8988T (cell line): Measurements from ENCODE around the gene GNG12.

ENCODE experiments used
- DNase-seq: peaks from one replicate; pipeline ENCODE4 v3.0.0; 2011

Gene GNG12

GRCh38 chr1:67696708-67697107, 136.6 kb downstream of the GNG12 start:
- no peak for DNase-seq

GRCh38 chr1:67695963-67696362, 137.3 kb downstream of the GNG12 start:
- DNase-seq, result no peak

GRCh38 chr1:67691712-67692111, 141.6 kb downstream of the GNG12 start:
- no peak for DNase-seq

- no peak for DNase-seq
Measured at GRCh38 chr1:67690411-67690810, 142.9 kb downstream of the GNG12 start.

GRCh38 chr1:67690018-67690363, 143.3 kb downstream of the GNG12 start:
- DNase-seq, result no peak

GRCh38 chr1:67689267-67690017, 143.8 kb downstream of the GNG12 start:
- no peak for DNase-seq

- DNase-seq, result no peak
Measured at GRCh38 chr1:67688526-67689219, 144.6 kb downstream of the GNG12 start.

DNA sequence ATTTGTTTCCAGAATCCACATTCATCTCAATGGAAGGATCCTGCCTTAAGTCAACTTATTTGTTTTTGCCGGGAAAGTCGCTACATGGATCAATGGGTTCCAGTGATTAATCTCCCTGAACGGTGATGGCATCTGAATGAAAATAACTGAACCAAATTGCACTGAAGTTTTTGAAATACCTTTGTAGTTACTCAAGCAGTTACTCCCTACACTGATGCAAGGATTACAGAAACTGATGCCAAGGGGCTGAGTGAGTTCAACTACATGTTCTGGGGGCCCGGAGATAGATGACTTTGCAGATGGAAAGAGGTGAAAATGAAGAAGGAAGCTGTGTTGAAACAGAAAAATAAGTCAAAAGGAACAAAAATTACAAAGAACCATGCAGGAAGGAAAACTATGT, 145.6 kb downstream of the GNG12 start:
- no peak for DNase-seq

- DNase-seq, result no peak
Measured at GRCh38 chr1:67687198-67687545, 146.1 kb downstream of the GNG12 start.

DNA sequence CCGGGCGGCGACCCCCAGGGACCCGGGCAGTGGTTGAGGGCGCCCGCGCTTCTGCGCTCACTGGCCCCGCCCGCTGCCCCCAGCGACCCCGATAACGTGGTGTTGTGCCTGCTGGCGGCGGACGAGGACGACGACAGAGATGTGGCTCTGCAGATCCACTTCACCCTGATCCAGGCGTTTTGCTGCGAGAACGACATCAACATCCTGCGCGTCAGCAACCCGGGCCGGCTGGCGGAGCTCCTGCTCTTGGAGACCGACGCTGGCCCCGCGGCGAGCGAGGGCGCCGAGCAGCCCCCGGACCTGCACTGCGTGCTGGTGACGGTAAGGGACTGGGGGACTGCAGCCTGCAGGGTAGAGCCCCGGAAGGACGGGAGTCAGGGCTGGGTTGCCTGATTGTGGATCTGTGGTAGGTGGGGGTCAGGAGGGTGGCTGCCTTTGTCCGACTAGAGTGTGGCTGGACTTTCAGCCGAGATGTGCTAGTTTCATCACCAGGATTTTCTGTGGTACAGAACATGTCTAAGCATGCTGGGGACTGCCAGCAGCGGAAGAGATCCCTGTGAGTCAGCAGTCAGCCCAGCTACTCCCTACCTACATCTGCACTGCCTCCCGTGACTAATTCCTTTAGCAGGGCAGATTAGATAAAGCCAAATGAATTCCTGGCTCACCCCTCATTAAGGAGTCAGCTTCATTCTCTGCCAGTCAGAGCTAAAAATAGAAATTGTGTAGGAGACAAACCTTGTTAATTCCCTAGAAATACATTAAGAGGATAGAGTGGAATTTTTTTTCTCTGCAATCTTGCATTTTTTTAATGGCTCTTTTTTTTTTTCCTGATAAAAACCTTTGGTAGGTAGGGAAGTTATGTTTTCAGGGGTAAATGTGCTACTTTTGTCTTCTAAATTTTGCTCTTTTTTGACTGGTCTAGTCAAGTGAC, 146.7 kb downstream of the GNG12 start:
- DNase-seq, result no peak

DNA sequence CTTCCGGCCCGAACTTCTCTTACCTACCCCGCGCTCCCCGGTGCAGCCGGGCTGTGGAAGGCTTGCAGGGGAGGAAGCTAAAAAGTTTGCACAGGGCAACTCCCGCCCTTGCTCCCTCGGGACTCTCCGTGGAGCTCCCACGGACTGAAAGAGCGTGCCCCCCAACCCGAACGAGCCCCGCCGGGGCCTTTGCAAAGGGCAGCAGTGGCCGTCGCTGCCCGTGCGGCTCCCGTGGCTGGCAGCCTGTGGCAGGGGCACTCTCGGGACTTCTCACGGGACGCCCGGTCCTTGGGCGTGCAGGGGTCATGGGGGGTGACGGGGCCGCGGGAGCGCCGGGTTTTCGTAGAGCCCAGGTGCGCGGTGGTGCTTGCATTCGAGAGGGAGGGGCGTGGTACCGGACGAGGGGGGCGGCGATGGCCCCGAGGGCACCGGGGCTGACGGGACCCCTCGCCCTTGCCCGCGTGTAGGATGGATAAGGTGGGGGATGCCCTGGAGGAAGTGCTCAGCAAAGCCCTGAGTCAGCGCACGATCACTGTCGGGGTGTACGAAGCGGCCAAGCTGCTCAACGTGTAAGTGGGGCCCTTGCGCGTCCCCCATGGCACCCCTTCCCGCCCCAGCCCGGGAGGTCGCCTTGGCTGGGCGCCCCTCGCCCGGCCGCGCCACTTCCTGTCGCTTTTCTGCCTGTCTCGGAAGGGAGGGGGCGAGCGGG, 147.6 kb downstream of the GNG12 start:
- peak; percentile 19 for DNase-seq

- peak; percentile 53 for DNase-seq
Measured at GRCh38 chr1:67685067-67685557, 148.2 kb downstream of the GNG12 start, which contains the start of gene GADD45A. Gene GADD45A (plus strand): TSS chr1:67685201. CDS start chr1:67685495, 294 bp downstream.

GRCh38 chr1:67684526-67685066, 148.7 kb downstream of the GNG12 start:
- no peak for DNase-seq

DNA sequence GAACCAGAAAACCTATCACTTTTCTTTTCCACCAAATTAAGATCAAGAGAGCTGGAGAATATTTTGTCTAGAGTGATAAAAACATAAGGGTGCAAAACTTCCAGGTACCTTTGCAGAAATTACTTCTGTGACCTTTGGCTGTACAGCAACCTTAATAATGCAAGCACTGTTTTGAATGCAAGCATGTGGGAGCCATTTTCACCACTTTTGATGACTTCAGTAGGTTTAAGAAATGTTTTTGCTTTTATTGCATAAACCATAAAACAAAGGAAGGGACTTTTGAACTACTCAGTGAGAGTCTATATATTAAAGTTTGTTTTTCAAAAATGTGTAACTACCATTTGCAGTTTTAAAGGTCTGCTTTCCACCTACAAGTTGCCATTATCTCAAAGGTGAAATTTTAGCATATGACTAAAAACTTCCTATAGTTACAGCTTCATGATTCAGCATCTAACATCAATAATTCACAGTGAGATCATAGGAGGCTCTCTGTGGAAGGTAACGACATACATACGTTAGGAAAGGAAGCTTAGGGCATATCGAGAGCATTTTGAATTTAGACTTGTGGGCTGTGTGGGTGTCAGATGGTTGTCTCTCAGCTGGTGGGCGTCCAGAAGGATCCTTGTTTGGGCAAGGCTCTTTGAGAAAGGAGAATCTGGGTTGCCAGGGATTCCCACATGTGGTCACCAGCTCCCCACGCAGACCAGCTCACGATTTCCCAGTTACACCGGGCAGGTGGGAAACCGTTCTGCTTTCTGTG, 149.3 kb downstream of the GNG12 start:
- DNase-seq, result no peak

DNA sequence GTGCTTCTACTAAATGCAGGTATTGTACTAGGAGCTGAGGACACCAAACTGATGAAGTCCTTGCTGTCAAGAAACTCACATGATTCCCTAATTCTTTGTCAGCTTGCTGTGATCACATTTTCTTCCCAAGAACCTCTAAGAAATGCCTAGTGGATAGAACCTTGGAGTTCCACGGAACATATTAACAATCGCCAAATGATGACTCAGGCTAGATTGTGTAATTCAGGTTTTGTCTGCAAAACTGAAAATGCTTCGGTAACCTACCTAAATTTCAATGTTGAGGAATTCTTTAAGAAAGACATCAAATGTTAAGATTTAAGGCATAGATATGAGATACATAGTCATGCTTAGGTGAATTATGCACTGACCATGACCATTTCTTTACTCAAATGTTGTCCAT, 150.0 kb downstream of the GNG12 start:
- no peak for DNase-seq

- no peak for DNase-seq
Measured at GRCh38 chr1:67682659-67683197, 150.5 kb downstream of the GNG12 start.

- DNase-seq, result no peak
Measured at GRCh38 chr1:67680486-67680885, 152.8 kb downstream of the GNG12 start.

- DNase-seq, result no peak
Measured at GRCh38 chr1:67679691-67680090, 153.6 kb downstream of the GNG12 start.

DNA sequence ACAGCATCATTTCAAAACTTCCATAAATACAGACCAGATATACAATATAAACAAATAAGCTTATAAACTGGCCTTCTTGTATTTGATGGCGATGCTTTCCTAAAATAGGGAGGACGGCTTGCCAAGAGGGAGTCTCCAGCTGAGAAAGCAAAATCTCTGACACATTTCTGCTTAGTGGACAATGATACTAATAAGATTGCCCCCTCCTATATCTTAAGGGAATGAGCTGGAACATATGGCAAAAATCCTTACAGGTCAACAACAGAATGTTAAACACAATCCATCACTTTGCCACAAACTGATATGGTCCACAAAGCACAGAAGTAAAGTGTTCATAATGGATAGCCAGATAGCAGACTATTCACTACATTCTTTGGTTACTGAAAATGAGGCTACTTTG, 155.3 kb downstream of the GNG12 start:
- DNase-seq, result no peak

GRCh38 chr1:67677408-67677807, 155.9 kb downstream of the GNG12 start:
- DNase-seq, result no peak

DNA sequence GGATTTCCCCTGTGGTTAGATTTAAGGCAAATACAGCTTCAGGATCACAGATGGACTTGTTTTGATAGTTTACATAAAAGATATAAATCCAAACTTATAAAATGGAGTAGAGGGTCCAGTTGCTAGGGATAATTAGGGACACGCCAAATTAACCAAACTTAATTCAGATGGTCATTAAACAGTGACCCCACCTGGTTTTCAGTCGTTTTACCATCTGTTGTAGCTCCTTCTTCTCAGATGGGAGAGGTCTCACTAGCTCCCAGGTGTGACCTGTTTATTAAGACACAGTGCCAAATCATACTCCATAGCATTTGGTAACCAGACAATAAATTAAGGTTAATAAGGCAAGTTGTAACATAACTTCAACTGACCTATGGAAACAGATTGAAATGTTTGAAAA, 156.3 kb downstream of the GNG12 start:
- DNase-seq, result no peak
